ENCODE measurements around the gene UBN1.

DNA sequence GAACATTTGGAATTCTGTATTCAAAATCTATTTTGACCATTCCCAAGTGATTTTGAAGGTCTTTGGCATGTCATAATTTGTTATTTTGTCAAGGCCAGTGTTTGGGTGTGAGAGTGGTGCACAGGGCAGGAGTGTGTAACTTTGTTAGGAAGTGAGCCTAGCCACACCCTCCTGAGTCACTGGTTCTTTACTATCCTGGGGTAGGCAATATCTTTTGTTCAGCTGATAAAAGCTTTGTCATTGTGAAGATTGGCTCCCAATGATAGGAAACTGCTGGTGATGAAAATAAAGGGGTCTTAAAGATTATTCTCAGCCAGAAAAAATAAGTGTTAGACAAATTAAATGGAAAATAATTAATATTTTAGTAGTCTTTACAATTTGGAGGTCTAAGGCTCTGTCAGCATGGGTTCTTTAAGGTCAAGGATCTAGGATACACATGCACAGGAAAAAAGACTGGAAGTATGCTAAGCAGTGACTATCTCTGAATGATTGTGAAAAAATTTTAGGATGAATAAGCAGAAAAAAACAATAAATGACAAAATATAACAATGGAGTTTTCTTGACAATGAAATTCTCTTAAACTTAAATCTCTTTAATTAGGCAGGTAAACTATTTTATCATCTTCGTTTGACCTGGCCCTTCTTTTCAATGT lies 5.1 kb downstream of the UBN1 start:
- TF ChIP-seq TAF1 (conservative IDR thresholded peaks at IDR 0.05) (no peak), RAD21 (IDR thresholded peaks at IDR 0.05) (no peak), JUND (IDR thresholded peaks at IDR 0.05) (no peak)

Measured in liver (tissue), 2 donors.